GM06990 (cell line): ENCODE results near the gene IKZF1.

Source experiments
- DNase-seq: peaks from one replicate; pipeline ENCODE4 v3.0.0-alpha.2; 2011; ENCODE audit not compliant: insufficient read length; ENCODE audit errors: extremely low read depth
- H3K27me3 ChIP-seq: replicated peaks from 2 replicates; pipeline ENCODE4 v1.6.0; 2011; ENCODE audit warnings: low read length; ENCODE audit not compliant: control insufficient read depth, insufficient read depth
- H3K36me3 ChIP-seq: 2 replicates; pipeline ENCODE4 v1.5.1; 2011; ENCODE audit warnings: low read length; ENCODE audit not compliant: control insufficient read depth, insufficient read depth
- H3K4me3 ChIP-seq: replicated peaks from 2 replicates; pipeline ENCODE4 v1.5.1; 2011; ENCODE audit warnings: low read depth, mild to moderate bottlenecking, control low read depth, low read length
- TF ChIP-seq, protein P1 (sequence below): IDR thresholded peaks from 2 replicates; pipeline ENCODE4 v1.5.1; 2011; ENCODE audit warnings: low read length, control low read depth, mild to moderate bottlenecking, inconsistent platforms; ENCODE audit not compliant: insufficient read depth, poor library complexity, severe bottlenecking

IKZF1 gene

DNA sequence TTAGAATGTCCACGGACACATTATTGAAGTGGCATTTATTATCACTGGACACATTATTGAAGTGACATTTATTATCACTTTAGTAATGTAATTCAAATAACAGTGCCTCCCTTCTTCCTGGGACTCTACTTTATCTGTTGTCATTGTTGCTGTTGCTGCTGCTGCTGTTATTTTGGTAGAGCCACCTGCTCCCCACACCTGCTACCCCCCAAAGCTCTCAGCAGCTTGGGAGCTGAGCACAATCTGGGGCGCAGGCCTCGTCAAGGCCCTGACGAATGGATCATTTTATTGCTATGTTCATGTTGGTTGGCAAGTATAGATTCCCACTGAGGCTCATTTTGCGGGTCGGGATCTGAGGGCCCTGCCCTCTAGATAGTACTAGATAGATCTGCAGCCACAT is 120.8 kb downstream of the IKZF1 start:
- H3K4me3 ChIP-seq = no peak overlapping the region

DNA sequence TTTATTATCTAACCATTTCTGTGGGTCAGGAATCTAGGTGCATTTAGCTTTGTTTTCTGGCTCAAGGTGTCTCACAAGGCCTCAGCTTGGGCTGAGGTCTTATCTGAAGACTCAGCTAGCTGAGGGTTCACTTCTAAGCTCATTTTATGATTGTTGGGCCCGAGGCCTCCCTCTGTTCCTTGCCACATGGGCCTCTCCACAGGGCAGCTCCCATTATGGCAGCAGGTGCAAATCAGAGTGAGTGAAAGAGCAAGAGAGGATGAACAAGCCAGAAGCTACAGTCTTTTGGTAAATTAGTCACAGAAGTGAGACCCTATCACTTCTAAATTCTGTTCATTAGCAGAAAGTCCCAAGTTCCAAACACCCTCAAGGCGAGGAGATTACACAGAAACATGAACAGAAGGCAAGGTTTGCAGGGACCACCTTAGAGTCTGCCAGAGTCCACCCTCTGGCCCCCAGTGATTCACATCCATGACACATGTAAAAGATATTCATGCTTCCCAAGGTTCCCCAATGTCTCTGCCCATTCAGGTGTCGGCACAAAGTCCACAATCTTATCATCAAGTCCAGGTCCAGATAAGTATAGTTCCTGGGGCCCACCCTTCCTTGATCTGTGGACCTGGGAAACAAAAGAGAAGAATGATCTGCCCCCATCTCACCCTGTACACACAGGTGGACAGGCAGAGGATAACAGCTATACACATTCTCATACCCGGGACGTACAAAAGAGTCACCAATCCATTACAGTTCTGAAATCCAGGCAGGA is 121.9 kb downstream of the IKZF1 start:
- no peak for DNase-seq
- Histone ChIP-seq H3K4me3 (no peak overlapping the region), H3K36me3 (no peaks in the 10 kb centered on the region), H3K27me3 (no peaks in the 10 kb centered on the region)
- TF ChIP-seq, protein P1, sequence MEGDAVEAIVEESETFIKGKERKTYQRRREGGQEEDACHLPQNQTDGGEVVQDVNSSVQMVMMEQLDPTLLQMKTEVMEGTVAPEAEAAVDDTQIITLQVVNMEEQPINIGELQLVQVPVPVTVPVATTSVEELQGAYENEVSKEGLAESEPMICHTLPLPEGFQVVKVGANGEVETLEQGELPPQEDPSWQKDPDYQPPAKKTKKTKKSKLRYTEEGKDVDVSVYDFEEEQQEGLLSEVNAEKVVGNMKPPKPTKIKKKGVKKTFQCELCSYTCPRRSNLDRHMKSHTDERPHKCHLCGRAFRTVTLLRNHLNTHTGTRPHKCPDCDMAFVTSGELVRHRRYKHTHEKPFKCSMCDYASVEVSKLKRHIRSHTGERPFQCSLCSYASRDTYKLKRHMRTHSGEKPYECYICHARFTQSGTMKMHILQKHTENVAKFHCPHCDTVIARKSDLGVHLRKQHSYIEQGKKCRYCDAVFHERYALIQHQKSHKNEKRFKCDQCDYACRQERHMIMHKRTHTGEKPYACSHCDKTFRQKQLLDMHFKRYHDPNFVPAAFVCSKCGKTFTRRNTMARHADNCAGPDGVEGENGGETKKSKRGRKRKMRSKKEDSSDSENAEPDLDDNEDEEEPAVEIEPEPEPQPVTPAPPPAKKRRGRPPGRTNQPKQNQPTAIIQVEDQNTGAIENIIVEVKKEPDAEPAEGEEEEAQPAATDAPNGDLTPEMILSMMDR = no peak

More for the DNA sequence above, 120.8 kb downstream of the IKZF1 start:
- no peaks in the 10 kb centered on the region for H3K36me3 ChIP-seq
- DNase-seq = no peak
- TF ChIP-seq, protein P1 = no peak
- H3K27me3 ChIP-seq = no peaks in the 10 kb centered on the region

GRCh38 chr7:50427518-50427917 is 123.0 kb downstream of the IKZF1 start:
- TF ChIP-seq, protein P1 = no peak
- no peak for DNase-seq
- H3K27me3 ChIP-seq = no peaks in the 10 kb centered on the region
- H3K36me3 ChIP-seq = no peaks in the 10 kb centered on the region
- no peak overlapping the region for H3K4me3 ChIP-seq

DNA sequence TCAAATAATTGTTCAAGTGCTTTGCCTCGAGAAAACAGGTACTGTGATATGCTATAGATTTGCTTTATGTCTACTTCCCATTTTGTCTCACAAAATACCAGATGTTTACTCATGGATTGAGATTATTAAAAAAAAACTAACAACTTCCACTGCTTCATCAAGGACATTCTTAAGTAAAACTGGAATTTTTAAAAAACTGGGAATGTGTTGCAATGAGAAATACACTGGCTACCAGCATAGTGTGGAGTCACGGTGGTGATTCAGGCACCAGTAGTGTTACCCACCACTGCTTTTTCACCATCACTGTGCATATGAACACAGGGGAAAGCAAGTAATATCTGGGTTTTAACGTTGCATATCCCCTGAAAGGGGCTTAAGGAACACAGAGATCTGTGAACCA is 124.4 kb downstream of the IKZF1 start:
- Histone ChIP-seq H3K4me3 (no peak overlapping the region), H3K27me3 (no peaks in the 10 kb centered on the region), H3K36me3 (no peaks in the 10 kb centered on the region)
- no peak for DNase-seq
- TF ChIP-seq, protein P1 = no peak

GRCh38 chr7:50431316-50431715 is 126.8 kb downstream of the IKZF1 start:
- no peak overlapping the region for H3K4me3 ChIP-seq
- no peaks in the 10 kb centered on the region for H3K27me3 ChIP-seq
- H3K36me3 ChIP-seq = no peaks in the 10 kb centered on the region
- DNase-seq = no peak
- TF ChIP-seq, protein P1 = no peak
